GM12892 (cell line): ENCODE results near the gene CCDC134.
A peak's percentile ranks its signal among the peaks of the same experiment; 100 is the strongest.

Experiments used
- DNase-seq: peaks from one replicate; pipeline ENCODE4 v3.0.0; 2011; ENCODE audit not compliant: insufficient read length
- FAIRE-seq: peaks from 2 replicates; lab custom pipeline; 2011; peaks lifted over from hg19 to GRCh38; lab: Jason Lieb, UNC
- POLR2A ChIP-seq: IDR thresholded peaks from 2 replicates; pipeline ENCODE4 v1.6.1; 2011; ENCODE audit warnings: low read depth, low read length, control low read depth
- POLR2AphosphoS5 ChIP-seq: IDR thresholded peaks from 2 replicates; pipeline ENCODE4 v1.6.1; 2011; ENCODE audit warnings: low read depth, low read length, control low read depth
- TAF1 ChIP-seq: IDR thresholded peaks from 2 replicates; pipeline ENCODE4 v1.6.1; 2011; ENCODE audit warnings: low read depth, mild to moderate bottlenecking, control low read depth, low read length, borderline replicate concordance

CCDC134 gene

DNA sequence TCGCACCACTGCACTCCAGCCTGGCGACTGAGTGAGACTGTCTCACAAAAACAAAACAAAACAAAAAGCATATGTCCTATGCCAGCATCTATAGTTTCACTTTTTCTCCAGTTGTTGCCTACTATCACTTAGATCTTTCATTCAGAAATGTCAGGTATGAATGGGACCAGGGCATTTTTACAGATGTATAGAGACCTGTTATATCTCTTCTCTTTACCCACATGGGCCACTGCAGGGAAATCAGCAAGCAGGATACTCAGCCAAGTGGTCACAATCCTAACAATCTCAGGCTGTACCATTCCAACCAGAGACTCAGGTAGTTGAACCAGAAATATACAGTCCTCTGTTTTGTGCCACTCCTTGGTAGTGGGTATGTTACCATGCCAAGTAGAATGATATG, 16.4 kb downstream of the CCDC134 start:
- TF ChIP-seq TAF1: no peak
- no peak for TF ChIP-seq POLR2AphosphoS5
- TF ChIP-seq POLR2A: no peak
- DNase-seq (no peak), FAIRE-seq (no peak)

DNA sequence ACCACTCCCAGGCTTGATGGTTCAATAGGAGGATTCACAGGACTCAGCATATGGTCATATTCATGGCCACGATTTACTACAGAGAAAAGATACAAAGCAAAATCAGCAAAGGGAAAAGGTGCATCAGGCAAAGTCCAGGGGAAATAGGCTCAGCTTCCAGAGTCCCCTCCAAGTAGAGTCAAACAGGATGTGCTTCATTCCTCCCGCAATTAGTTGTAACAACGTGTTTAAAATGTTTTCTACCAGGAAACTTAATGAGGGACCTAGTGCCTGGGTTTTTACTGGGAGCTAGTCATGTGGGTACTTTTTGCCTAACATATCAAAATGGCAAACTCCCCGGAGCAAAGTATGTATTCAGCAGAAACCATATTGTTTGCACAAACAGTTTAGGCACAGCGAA, 17.5 kb downstream of the CCDC134 start:
- DNase-seq (no peak), FAIRE-seq (no peak)
- no peak for TF ChIP-seq POLR2A

DNA sequence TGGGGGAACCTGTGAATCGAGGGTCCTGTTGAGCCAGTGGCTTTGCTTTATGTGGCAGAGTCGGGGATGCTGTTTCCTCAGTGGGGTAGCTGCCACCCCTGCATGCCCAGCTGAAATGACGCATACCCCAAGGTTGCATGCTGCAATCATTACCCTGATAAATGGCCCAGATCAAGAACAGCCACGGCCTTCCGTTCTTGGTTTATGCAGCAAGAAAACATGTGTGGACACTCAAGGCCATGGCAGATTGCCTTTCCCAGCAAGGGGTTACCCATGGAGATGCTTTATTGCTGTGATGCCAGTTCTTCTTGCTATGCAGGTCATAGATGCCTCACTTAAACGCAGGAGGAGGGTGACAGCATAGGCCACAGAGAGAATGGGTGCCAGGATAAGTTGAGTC, 18.1 kb downstream of the CCDC134 start:
- no peak for TF ChIP-seq POLR2AphosphoS5
- no peak for TF ChIP-seq TAF1
- no peak for TF ChIP-seq POLR2A
- DNase-seq: no peak
- FAIRE-seq: no peak

DNA sequence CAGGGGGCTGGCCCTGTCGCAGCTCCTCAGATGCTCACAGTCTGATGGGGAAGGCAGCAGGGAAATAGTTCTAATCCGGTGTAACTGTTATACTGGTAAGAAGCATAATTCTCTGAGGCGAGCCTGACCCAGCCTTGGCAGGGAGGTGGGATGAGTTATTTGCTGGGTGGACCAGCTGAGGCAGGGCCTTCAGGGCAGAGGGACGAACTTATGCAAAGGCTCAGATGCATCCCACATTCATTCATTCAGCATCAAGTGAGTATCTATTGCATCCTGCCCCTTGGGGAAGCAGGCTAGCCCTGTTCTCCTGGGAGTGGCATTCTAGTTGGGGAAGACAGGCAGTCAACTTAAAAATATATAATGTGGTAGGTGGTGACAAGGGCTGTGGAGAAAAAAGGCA, 18.8 kb downstream of the CCDC134 start:
- DNase-seq: no peak
- FAIRE-seq: no peak
- no peak for TF ChIP-seq POLR2A
- TF ChIP-seq TAF1: no peak
- TF ChIP-seq POLR2AphosphoS5: no peak

DNA sequence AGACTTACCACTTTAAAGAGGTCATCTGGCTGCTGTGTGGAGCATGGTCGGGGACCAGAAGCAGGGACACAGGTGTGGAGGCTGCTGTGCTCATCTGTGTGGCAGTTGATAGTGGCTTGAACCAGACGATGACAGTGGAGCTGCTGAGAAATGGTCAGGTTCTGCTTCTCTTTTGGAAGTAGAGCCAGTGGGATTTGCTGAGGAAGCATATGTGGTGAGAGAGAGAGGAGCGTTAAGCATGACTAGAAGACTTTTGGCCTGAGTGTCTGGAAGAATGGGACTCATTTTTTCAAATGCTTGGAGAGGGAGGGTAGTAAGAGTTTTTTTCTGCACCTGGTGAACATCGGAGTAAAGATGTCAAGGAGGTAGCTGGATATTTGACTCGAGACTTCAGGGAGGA, 20.0 kb downstream of the CCDC134 start:
- FAIRE-seq (no peak), DNase-seq (no peak)
- TF ChIP-seq TAF1 (no peak), POLR2A (no peak), POLR2AphosphoS5 (no peak)

DNA sequence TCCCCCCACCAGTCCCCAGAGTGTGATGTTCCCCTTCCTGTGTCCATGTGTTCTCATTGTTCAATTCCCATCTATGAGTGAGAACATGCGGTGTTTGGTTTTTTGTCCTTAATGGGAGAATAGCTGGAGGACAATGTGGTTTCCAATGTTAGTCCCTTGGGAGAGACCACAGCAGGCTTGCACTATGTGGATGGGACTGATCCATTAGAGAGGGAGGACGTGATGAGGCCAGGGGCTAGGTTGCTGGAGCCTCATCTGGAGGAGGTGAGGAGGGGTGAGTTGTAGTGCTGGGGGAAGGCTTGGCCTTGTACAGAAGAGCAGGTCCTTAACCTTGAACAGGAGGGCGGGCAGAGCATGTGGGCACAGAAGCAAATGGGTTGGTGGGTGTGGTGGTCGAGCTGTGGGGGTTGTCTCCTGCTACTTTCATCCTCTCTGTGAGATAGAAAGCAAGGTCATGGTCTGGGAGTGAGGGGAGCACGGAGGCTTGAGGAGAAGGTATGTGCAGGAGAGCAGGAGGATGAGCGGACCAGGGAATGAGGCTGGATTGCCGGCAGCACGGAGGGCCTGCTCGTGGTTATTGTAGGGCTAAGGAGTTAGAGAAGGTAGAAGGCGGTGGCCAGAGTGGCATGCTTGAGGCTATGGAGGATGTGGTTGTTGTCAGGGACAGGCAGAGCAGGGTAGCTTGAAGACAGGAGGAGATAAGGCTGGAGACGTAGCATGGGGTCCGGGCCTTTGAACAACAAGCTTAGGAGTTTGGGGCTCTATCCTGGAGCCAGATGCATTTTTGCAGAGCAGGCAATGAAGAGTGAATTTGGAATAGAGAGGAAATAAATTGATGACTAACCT, 21.2 kb downstream of the CCDC134 start:
- no peak for FAIRE-seq
- DNase-seq: no peak
- TF ChIP-seq POLR2A: no peak
- TF ChIP-seq POLR2AphosphoS5: no peak
- no peak for TF ChIP-seq TAF1

DNA sequence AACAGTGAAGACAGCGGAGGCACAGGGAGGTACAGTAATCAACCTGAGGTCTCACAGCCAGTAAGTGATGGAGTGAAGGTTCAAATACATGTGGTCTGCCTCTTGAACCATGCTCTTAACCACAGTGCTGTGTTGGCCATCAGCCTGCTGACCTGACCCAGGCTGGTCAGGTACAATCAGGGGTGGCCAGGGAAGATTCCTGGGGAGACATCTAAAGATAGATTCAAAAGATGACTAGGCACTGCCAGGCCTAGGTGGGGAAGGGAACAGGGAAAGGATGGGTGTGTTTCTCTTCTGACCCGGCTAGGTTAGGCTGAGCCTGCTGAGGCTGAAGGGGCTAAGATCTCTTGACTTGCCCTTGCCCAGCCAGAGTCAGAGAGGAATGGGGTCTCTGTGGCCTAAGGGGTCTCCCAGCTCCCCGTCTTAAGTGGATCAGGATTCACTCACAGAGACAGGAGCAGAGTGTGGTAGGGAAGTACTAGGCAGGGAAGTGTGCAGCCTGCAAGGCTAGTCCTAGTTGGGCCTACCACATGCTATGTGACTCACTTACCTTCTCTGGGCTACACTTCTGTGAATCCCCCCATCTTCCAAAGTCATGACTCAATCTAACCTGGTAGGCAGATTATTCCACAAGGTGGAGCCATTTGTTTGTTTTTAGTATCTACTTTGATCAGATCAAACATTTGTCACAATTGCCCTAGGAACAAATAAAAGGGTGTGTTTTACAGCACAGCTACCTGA, 22.0 kb downstream of the CCDC134 start:
- no peak for TF ChIP-seq POLR2AphosphoS5
- DNase-seq (no peak), FAIRE-seq (peak; percentile 95)

DNA sequence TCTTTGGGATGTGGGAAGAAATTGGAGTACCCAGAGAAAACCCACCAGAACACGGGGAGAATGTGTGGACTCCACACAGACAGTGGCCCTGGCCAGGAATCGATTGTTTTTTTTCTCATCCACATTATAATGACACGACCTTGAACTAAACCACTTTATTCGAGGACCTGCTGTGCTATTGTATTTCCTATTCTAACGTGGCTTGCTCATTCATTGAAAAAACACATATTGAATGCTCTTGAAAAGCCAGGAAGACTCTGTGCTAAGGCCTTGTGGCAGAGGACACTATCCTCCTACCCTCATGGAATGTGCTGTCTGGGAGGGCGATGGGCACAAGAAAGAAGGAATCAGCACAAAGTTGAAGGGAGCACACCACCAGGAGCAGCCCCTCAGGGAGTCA, 23.3 kb downstream of the CCDC134 start:
- TF ChIP-seq POLR2AphosphoS5 (no peak), TAF1 (no peak), POLR2A (no peak)
- DNase-seq: no peak
- no peak for FAIRE-seq

DNA sequence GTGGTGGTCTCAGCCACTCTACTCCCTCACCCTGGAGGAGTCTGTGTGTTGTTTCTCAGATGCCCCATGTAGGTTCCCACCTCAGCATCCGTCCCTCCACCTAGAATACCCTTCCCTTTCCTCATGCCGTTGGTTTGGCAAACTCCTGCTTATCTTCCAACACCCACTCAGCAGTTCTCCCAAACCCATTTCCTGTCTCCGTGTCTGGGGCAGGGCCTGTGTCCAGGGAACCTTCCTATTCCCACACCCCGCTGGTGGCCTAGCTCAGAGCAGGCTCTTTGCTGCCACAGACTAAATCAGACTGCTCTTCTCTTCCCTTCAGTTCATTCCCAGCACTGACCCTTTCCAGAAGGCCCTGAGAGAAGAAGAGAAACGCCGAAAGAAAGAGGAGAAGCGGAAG, 24.9 kb downstream of the CCDC134 start:
- no peak for TF ChIP-seq TAF1
- no peak for TF ChIP-seq POLR2AphosphoS5
- TF ChIP-seq POLR2A: no peak
- DNase-seq: no peak
- FAIRE-seq: no peak

DNA sequence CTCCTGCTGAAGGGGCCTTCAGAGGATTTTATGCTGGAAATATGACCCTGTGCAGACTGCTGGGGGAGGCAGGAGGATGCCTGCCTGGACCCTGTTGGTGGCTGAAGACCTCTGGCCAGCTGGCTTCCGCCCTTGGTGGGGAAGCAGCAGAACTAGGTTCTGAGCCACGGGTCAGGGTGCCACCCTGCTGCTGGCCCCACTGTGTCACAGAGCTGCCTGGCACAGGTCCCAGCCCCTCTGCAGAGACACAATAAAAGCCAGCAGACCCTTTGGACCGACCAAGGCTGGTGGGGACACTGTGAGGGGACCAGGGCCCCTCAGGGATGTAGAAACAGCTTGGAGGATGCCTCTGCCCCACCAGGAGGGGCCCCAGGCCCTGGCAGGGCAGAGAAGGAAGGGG, 25.5 kb downstream of the CCDC134 start:
- FAIRE-seq (no peak), DNase-seq (no peak)
- TF ChIP-seq TAF1: no peak
- TF ChIP-seq POLR2A: no peak
- no peak for TF ChIP-seq POLR2AphosphoS5

DNA sequence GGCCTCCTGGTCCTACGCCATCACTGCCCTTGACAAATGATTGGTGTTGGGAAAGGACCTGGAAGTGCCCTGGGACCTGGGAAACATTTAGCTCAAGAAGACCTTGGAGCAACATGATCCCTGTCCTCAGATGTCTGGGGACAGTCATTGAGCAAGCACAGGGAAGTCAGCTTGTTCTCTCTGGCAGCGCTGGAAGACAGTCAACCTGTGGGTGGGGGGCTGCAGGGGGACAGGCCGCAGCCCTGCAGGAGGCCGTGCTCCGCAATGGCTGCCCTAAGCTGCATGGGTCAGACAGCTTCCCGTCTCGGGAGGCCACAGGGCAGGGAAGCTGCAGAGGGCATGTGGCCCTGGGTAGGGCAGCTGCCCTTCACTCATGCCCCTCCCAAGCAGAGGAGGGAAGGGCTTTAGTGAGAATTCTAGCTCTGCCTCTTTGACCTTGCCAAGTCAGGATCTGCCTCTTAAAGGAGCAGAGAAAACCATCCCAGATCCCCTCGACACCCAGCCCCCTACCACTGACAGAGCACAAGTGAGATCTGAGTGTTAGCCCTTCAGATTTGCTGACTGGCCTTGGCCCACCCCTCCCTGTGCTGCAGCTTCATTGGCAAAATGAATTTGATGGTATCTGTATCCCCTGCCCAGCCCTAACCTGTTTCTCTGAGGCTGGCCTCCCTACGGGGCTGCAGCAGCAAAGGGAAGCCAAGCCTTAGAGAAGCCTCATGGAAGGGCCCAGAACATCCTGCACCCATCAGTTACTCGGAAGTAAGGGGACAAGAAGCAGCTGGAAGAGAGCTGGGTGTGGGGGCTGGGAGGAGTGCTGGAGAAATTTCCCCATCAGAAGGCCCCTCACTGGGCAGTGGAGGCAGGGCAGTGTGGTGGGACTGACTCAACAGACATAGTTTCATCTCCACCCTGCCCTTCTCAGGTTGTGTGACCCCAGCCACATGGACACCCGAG, 26.2 kb downstream of the CCDC134 start:
- FAIRE-seq (no peak), DNase-seq (no peak)
- TF ChIP-seq TAF1 (no peak), POLR2A (no peak), POLR2AphosphoS5 (no peak)

DNA sequence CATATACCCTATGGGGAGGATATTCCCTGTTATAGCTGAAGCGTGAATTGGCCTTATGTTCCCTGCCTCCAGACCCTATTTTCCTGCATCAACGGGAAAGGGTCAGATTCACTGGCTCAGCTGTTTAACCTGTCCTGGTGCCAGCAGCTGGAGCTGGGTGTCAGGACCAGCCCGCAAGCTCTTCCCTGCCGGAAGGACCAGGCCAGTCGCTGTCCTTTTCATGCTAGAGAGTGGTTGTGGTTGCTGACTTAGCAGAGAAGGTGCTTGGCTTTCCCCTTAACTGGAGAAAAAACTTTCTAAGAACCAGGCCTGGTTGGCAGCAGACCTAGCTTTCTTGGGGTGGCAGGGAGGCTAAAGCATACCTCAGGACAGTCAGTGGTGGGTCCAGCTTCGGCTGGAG, 27.2 kb downstream of the CCDC134 start:
- DNase-seq: no peak
- TF ChIP-seq TAF1 (no peak), POLR2A (no peak), POLR2AphosphoS5 (no peak)
- no peak for FAIRE-seq

DNA sequence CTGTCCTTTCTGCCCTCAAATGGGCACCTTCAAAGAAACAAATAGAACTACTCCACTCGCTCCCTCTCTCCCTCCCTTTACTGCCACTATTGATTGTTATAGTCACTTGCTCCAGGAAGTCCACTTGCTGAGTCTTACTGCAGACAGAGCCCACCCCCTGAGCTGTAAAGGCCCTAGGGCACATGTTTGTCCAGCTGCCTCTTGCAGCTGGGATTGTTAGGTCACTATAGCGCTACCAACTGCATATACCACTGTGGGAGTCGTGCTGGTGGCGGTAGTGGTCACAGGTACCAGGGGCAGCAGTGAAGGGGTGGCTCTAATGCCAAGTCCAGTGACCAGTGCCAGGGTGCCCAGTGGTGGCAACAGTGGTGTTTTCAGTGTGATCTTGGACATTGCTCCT, 28.0 kb downstream of the CCDC134 start:
- TF ChIP-seq TAF1: no peak
- TF ChIP-seq POLR2A: no peak
- no peak for TF ChIP-seq POLR2AphosphoS5
- no peak for DNase-seq
- peak; percentile 24 for FAIRE-seq
